Liver (tissue), 3 donors: Measurements from ENCODE around the gene CWC27.

Source experiments
- JUND ChIP-seq, 2 donors: IDR thresholded peaks; 2 replicates each; pipeline ENCODE4 v1.6.1; 2016; ENCODE audit warnings: antibody characterized with exemption in 2 of 2
- MAX ChIP-seq: IDR thresholded peaks from 2 replicates; pipeline ENCODE4 v1.6.1; 2016; ENCODE audit warnings: antibody characterized with exemption
- RAD21 ChIP-seq, 2 donors: IDR thresholded peaks; 2 replicates each; pipeline ENCODE4 v1.6.1; 2016; ENCODE audit warnings: antibody characterized with exemption in 2 of 2, mild to moderate bottlenecking in 2 of 2
- RXRA ChIP-seq, 2 donors: IDR thresholded peaks; 2 replicates each; pipeline ENCODE4 v1.6.1; 2017 to 2018; ENCODE audit warnings: antibody characterized with exemption in 2 of 2, mild to moderate bottlenecking in 1 of 2
- TF ChIP-seq, protein P1 (sequence below): fragments of 150-350 bp; IDR thresholded peaks from 2 replicates; pipeline ENCODE4 v1.5.1; 2017; ENCODE audit warnings: improper control_type of control experiment, low read depth, low read length; ENCODE audit not compliant: missing input control
- donor health status: healthy.
- donor health status: healthy.

DNA sequence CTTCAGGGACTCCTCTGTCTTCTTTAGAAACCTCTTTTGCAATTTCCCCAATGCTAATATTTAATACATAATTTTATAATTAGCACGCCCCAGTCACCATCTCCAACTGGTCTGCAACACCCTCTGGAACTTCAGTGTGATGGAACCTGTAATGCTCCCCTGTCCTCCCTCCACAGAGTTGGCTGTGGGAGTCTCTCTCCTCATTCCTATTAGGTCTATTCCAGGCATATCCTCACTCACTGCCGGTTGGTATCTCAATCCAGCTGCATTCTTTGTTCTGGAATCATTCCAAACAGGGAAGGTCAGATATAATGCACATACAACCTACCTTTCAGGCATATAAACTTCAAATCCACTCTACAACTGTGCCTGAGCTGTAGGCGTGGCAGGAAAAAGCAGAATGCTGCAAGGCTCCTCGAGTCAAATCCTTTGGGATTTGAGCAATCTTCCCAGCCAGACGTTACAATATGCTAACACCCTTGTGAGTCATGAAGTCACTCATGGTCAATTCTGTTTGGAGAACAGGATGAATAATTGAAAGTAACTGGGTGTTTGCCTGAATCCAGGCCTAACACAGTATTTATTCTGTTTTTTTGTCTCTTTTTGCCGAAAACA lies 293.8 kb downstream of the CWC27 start:
- TF ChIP-seq, protein P1, sequence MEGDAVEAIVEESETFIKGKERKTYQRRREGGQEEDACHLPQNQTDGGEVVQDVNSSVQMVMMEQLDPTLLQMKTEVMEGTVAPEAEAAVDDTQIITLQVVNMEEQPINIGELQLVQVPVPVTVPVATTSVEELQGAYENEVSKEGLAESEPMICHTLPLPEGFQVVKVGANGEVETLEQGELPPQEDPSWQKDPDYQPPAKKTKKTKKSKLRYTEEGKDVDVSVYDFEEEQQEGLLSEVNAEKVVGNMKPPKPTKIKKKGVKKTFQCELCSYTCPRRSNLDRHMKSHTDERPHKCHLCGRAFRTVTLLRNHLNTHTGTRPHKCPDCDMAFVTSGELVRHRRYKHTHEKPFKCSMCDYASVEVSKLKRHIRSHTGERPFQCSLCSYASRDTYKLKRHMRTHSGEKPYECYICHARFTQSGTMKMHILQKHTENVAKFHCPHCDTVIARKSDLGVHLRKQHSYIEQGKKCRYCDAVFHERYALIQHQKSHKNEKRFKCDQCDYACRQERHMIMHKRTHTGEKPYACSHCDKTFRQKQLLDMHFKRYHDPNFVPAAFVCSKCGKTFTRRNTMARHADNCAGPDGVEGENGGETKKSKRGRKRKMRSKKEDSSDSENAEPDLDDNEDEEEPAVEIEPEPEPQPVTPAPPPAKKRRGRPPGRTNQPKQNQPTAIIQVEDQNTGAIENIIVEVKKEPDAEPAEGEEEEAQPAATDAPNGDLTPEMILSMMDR, result no peak
- TF ChIP-seq JUND (IDR thresholded peaks at IDR 0.05) (no peak), RAD21 (IDR thresholded peaks at IDR 0.05) (no peak), RXRA (IDR thresholded peaks at IDR 0.05) (no peak), MAX (no peak)
